Lung (tissue), 12 donors: Measurements from ENCODE around the gene PTPN22. TPM values are rescaled to one million over a fixed set of nuclear protein-coding genes. Genes with fewer than 3 reads are reported as not detected.

ENCODE experiments used
- ATAC-seq: fragments of 200-7000 bp; cut with Tn5 transposase; one replicate; pipeline ENCODE4 v1.9.1; 2020; ENCODE audit warnings: moderate number of reproducible peaks; ENCODE audit not compliant: insufficient read depth, low FRiP score
- DNase-seq, 3 donors: peaks; one replicate each; pipeline ENCODE4 v3.0.0-alpha.2; 2013 to 2017
- H3K27ac ChIP-seq, 2 donors: one replicate each; pipeline ENCODE4 v1.5.1; 2013; ENCODE audit warnings: mild to moderate bottlenecking in 2 of 2, moderate library complexity in 2 of 2, control low read depth in 1 of 2, inconsistent platforms in 1 of 2, low read depth in 1 of 2, low read length in 1 of 2
- H3K27me3 ChIP-seq, 3 donors: one replicate each; pipeline ENCODE4 v1.5.1; 2013; ENCODE audit warnings: low read length in 2 of 3; ENCODE audit not compliant: control insufficient read depth in 3 of 3, insufficient read depth in 3 of 3
- H3K36me3 ChIP-seq, 4 donors: one replicate each; pipeline ENCODE4 v1.5.1; 2013; ENCODE audit warnings: low read length in 4 of 4, mild to moderate bottlenecking in 1 of 4, moderate library complexity in 1 of 4; ENCODE audit not compliant: control insufficient read depth in 4 of 4, insufficient read depth in 4 of 4
- H3K4me1 ChIP-seq, 5 donors: one replicate each; pipeline ENCODE4 v1.5.1; 2013; ENCODE audit warnings: low read length in 5 of 5, mild to moderate bottlenecking in 2 of 5, moderate library complexity in 1 of 5; ENCODE audit not compliant: control insufficient read depth in 5 of 5, insufficient read depth in 5 of 5
- H3K4me3 ChIP-seq: one replicate; pipeline ENCODE4 v1.5.1; 2013; ENCODE audit warnings: mild to moderate bottlenecking, control low read depth, moderate library complexity
- H3K9ac ChIP-seq, 2 donors: one replicate each; pipeline ENCODE4 v1.5.1; 2013; ENCODE audit warnings: low read length in 2 of 2, control low read depth in 1 of 2; ENCODE audit not compliant: insufficient read depth in 1 of 2
- H3K9me3 ChIP-seq, 4 donors: one replicate each; pipeline ENCODE4 v1.5.1; 2013; ENCODE audit warnings: low read length in 3 of 4, mild to moderate bottlenecking in 1 of 4, moderate library complexity in 1 of 4; ENCODE audit not compliant: control insufficient read depth in 4 of 4, insufficient read depth in 3 of 4
- WGBS, 2 donors: extraction: QIAGEN DNeasy Blood & Tissue Kit; methylation state at CpG; one replicate each; pipeline ENCODE4 v1.1.7; 2013; 5-methylcytosine and 5-hydroxymethylcytosine counted together
- polyA plus RNA-seq, 2 donors: library from polyadenylated mRNA; stranded (reverse); fragments of 200-250 nt; gene quantifications; one replicate each; pipeline ENCODE4 v1.2.1, GENCODE V29; 2013
- total RNA-seq, 2 donors: library from RNA; depleted of rRNA in 1 of 2; stranded (reverse); fragments of >200 nt in 1 of 2; gene quantifications; one replicate each; pipeline ENCODE4 v1.2.1, GENCODE V29; 2014 to 2021
- TF ChIP-seq, protein P1 (sequence below): IDR thresholded peaks from 2 replicates; pipeline ENCODE4 v1.5.1; 2012; ENCODE audit warnings: mild to moderate bottlenecking; ENCODE audit errors: control extremely low read depth, extremely low read depth
- donor health status: control.
- donor health status: control.
- donor health status: Bipolar disorder and iron deficiency.
- donor health status: healthy.
- donor health status: DM: yes; HTN: yes; CAD: no.

PTPN22 gene
- total and polyA plus RNA-seq, 4 donors: 4.2 to 7.0 (median 6.1) TPM

DNA sequence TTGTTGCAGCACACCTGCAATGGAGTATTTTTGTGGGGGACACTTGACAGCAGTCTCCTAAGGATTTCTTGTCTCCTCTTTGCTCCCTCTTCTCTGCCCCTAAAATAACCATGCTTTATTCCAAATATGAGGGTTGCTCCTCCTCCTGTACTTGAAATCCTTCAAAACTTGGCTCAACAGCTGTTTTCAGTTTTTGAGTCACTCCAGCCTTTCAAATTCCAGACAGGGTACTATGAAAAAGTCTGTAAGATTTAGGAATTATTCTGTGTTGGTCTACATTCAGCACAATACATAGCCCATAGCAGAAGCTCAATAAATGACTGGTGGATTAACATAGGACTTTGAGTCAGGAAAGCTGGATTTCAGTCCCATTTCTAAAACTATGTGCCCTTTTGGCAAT, 27.6 kb upstream of the PTPN22 start:
- Histone ChIP-seq H3K4me3 (no peak overlapping the region), H3K9me3 (no peaks in the 10 kb centered on the region), H3K27me3 (no peaks in the 10 kb centered on the region), H3K36me3 (peaks cover 20 to 31% (median 25%) of the 10 kb centered on the region in 4 donors), H3K9ac (no peak overlapping the region), H3K4me1 (peaks cover 0 to 13% (median 7%) of the 10 kb centered on the region in 5 donors), H3K27ac (no peak overlapping the region)
- peak in 2 of 3 donors; percentile 72 to 77 for DNase-seq
- TF ChIP-seq, protein P1, sequence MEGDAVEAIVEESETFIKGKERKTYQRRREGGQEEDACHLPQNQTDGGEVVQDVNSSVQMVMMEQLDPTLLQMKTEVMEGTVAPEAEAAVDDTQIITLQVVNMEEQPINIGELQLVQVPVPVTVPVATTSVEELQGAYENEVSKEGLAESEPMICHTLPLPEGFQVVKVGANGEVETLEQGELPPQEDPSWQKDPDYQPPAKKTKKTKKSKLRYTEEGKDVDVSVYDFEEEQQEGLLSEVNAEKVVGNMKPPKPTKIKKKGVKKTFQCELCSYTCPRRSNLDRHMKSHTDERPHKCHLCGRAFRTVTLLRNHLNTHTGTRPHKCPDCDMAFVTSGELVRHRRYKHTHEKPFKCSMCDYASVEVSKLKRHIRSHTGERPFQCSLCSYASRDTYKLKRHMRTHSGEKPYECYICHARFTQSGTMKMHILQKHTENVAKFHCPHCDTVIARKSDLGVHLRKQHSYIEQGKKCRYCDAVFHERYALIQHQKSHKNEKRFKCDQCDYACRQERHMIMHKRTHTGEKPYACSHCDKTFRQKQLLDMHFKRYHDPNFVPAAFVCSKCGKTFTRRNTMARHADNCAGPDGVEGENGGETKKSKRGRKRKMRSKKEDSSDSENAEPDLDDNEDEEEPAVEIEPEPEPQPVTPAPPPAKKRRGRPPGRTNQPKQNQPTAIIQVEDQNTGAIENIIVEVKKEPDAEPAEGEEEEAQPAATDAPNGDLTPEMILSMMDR: no peak
- no peak for ATAC-seq

DNA sequence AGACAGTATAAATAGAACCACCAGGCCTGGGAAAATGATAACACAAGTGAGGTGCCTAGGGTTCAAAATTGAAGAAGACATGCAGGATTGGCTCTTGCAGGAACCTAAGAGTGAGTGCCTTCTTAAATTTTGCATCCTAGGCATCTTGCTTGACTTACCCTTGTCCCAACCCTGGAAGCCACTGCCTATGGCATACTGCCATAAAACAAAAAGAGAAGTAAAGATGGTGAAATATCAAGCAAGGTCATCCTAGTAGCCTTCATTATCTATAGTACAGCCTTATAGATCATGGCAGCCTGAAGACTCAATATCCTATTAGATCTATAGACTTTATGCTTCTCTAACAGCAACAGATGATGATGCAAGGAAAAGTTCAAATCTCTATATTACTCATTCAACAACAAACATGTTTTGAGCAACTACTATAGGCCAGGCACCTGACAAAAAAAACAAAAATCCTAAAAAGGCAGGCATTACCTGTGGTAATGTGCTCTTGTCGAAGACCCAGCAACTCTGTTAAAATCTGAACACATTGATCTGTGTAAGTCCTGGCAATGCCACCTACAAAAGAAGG, 26.8 kb upstream of the PTPN22 start:
- ATAC-seq: no peak
- Histone ChIP-seq H3K9me3 (no peaks in the 10 kb centered on the region), H3K4me1 (peaks cover 0 to 7% (median 0%) of the 10 kb centered on the region in 5 donors), H3K27ac (no peak overlapping the region), H3K4me3 (no peak overlapping the region), H3K36me3 (peaks cover 22 to 31% (median 27%) of the 10 kb centered on the region in 4 donors), H3K9ac (no peak overlapping the region), H3K27me3 (no peaks in the 10 kb centered on the region)
- TF ChIP-seq, protein P1: no peak
- 94 to 95% methylated on average over 1 of the region's 1 CpG for WGBS, 2 donors
- DNase-seq: no peak

DNA sequence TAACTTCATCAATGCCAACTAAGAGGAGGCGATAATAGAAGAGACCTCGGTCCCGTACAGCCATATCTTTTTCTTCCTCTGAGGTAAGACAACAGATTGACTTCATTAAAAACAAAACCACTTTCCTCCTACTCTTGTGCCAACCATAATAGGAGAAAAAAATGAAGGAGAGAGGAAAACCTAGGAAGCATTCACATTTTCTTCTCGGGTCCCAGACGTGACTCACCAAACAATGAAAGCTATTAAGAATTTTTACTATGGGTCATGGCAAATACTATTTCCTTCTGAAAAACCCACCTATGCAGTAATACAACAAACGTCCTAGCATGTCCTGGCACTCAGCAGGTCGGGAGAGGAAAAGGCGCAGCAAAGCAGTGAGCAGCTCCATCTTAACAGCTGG, 24.4 kb upstream of the PTPN22 start:
- TF ChIP-seq, protein P1: no peak
- H3K9me3 ChIP-seq: no peaks in the 10 kb centered on the region
- no peak overlapping the region for H3K4me3 ChIP-seq
- 94 to 96% methylated on average over 8 of the region's 8 CpGs for WGBS, 2 donors
- H3K27me3 ChIP-seq: no peaks in the 10 kb centered on the region
- ATAC-seq (no peak), DNase-seq (no peak)
- no peak overlapping the region for H3K9ac ChIP-seq
- H3K4me1 ChIP-seq: peaks cover 0 to 7% (median 0%) of the 10 kb centered on the region in 5 donors
- no peak overlapping the region for H3K27ac ChIP-seq
- peaks cover 20 to 31% (median 24%) of the 10 kb centered on the region in 4 donors for H3K36me3 ChIP-seq

DNA sequence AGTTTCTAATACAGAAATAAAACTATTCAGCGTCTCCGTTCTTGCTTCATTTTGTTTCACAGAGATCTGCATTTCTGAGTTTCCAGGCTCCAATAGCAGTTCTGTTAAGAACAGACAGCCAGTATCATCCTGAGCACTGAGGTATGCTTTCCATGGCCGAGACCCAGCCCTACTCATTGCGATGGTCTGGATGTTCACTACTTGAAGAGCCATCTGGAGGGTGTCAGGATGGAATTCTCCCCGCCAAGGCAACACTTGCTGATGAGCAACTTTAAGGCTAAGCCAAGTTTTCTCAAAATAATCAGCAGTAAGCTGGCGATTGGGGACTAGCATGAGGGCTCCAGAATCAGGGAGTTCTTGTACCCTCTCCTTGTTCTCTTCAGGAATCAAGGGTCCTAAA, 23.6 kb upstream of the PTPN22 start:
- H3K9me3 ChIP-seq: no peaks in the 10 kb centered on the region
- no peak overlapping the region for H3K4me3 ChIP-seq
- ATAC-seq (no peak), DNase-seq (no peak)
- no peak overlapping the region for H3K9ac ChIP-seq
- peaks cover 0 to 7% (median 0%) of the 10 kb centered on the region in 5 donors for H3K4me1 ChIP-seq
- TF ChIP-seq, protein P1: no peak
- H3K27ac ChIP-seq: no peak overlapping the region
- H3K36me3 ChIP-seq: peaks cover 19 to 31% (median 23%) of the 10 kb centered on the region in 4 donors
- 93 to 94% methylated on average over 6 of the region's 6 CpGs for WGBS, 2 donors
- H3K27me3 ChIP-seq: no peaks in the 10 kb centered on the region
